Neuronal stem cell (in vitro differentiated cells): Measurements from ENCODE around the gene ZC3H12A.

Source experiments
- DNase-seq: peaks from one replicate; pipeline ENCODE4 v3.0.0-alpha.2; 2013; ENCODE audit warnings: low spot score
- H2AFZ ChIP-seq: one replicate; pipeline ENCODE4 v1.6.1; 2013; ENCODE audit warnings: mild to moderate bottlenecking, low read length, inconsistent platforms
- H2AK5ac ChIP-seq: 2 replicates; pipeline ENCODE4 v1.6.1; 2013; ENCODE audit warnings: low read depth, mild to moderate bottlenecking, inconsistent platforms, low read length, moderate library complexity, mixed read lengths
- H2BK120ac ChIP-seq: 2 replicates; pipeline ENCODE4 v1.6.1; 2013; ENCODE audit warnings: low read depth, mild to moderate bottlenecking, inconsistent platforms, low read length, moderate library complexity, mixed read lengths
- H2BK12ac ChIP-seq: one replicate; pipeline ENCODE4 v1.6.1; 2013; ENCODE audit warnings: low read length, inconsistent platforms
- H2BK15ac ChIP-seq: 2 replicates; pipeline ENCODE4 v1.6.1; 2013; ENCODE audit warnings: mild to moderate bottlenecking, low read length, inconsistent platforms, mixed read lengths
- H2BK5ac ChIP-seq: one replicate; pipeline ENCODE4 v1.6.1; 2013; ENCODE audit warnings: inconsistent platforms, mild to moderate bottlenecking, low read length, moderate library complexity
- H3K14ac ChIP-seq: one replicate; pipeline ENCODE4 v1.6.1; 2013; ENCODE audit warnings: low read length, inconsistent platforms
- H3K18ac ChIP-seq: 2 replicates; pipeline ENCODE4 v1.6.1; 2013; ENCODE audit warnings: low read length, inconsistent platforms
- H3K23ac ChIP-seq: 2 replicates; pipeline ENCODE4 v1.6.1; 2013; ENCODE audit warnings: low read depth, mild to moderate bottlenecking, mixed read lengths, low read length, inconsistent platforms; ENCODE audit not compliant: poor library complexity
- H3K27ac ChIP-seq: replicated peaks from 3 replicates; pipeline ENCODE4 v1.5.1; 2013; ENCODE audit warnings: low read length, inconsistent platforms
- H3K27me3 ChIP-seq, 3 experiments: 2 replicates each; pipeline ENCODE4 v1.6.1; 2013; ENCODE audit warnings: low read length in 3 of 3, mild to moderate bottlenecking in 2 of 3, inconsistent platforms in 1 of 3, low read depth in 1 of 3, mixed read lengths in 1 of 3, moderate library complexity in 1 of 3; ENCODE audit not compliant: control insufficient read depth in 3 of 3, insufficient read depth in 3 of 3
- H3K36me3 ChIP-seq, 2 donors: replicated peaks in 1 of 2; 2 replicates each; pipeline ENCODE4 v1.6.1; 2013; ENCODE audit warnings: low read length in 2 of 2; ENCODE audit not compliant: control insufficient read depth in 2 of 2, insufficient read depth in 2 of 2
- H3K4ac ChIP-seq: 2 replicates; pipeline ENCODE4 v1.6.1; 2013; ENCODE audit warnings: inconsistent platforms, mild to moderate bottlenecking, low read length, moderate library complexity
- H3K4me1 ChIP-seq, 2 donors: 1 replicate in 1 of 2; 2 replicates in 1 of 2; pipeline ENCODE4 v1.6.1; 2013; ENCODE audit warnings: low read length in 2 of 2, low read depth in 1 of 2; ENCODE audit not compliant: control insufficient read depth in 2 of 2, insufficient read depth in 1 of 2
- H3K4me2 ChIP-seq: one replicate; pipeline ENCODE4 v1.6.1; 2013; ENCODE audit warnings: mild to moderate bottlenecking, low read length, inconsistent platforms; ENCODE audit not compliant: insufficient read depth, poor library complexity, severe bottlenecking
- H3K4me3 ChIP-seq, 2 donors: 2 replicates each; pipeline ENCODE4 v1.5.1; 2013; ENCODE audit warnings: low read length in 2 of 2, mild to moderate bottlenecking in 2 of 2, inconsistent platforms in 1 of 2, moderate library complexity in 1 of 2
- H3K79me1 ChIP-seq: one replicate; pipeline ENCODE4 v1.6.1; 2013; ENCODE audit warnings: low read depth, mild to moderate bottlenecking, inconsistent platforms, low read length, moderate library complexity
- H3K9ac ChIP-seq: one replicate; pipeline ENCODE4 v1.6.1; 2013; ENCODE audit warnings: mild to moderate bottlenecking, low read depth, low read length, inconsistent platforms; ENCODE audit not compliant: poor library complexity
- H3K9me3 ChIP-seq, 2 donors: replicated peaks in 1 of 2; 2 replicates each; pipeline versions ENCODE3 to v1.6.1; 2013; ENCODE audit warnings: low read length in 2 of 2, mild to moderate bottlenecking in 2 of 2, inconsistent platforms in 1 of 2, low read depth in 1 of 2, mixed read lengths in 1 of 2, moderate library complexity in 1 of 2; ENCODE audit not compliant: control insufficient read depth in 2 of 2, insufficient read depth in 1 of 2
- H4K8ac ChIP-seq: one replicate; pipeline ENCODE4 v1.6.1; 2013; ENCODE audit warnings: low read depth, mild to moderate bottlenecking, inconsistent platforms, low read length, moderate library complexity
- H4K91ac ChIP-seq: one replicate; pipeline ENCODE4 v1.6.1; 2013; ENCODE audit warnings: low read length, low read depth, mild to moderate bottlenecking, inconsistent platforms; ENCODE audit not compliant: poor library complexity
- WGBS, 2 donors: extraction: QIAGEN DNeasy Blood & Tissue Kit; methylation state at CpG; one replicate each; pipeline ENCODE4 v1.1.7; 2013; ENCODE audit warnings: missing lambda C conversion rate in 2 of 2, mixed read lengths in 1 of 2; ENCODE audit not compliant: insufficient read length in 2 of 2, insufficient replicate concordance in 1 of 2; ENCODE audit errors: extremely low coverage in 2 of 2; 5-methylcytosine and 5-hydroxymethylcytosine counted together

ZC3H12A gene

GRCh38 chr1:37479255-37480124, 5.1 kb downstream of the ZC3H12A start:
- Histone ChIP-seq H3K4me1 (peaks cover 14 to 29% of the 10 kb centered on the region in 2 donors), H2BK5ac (no peak overlapping the region), H2BK120ac (no peak overlapping the region), H3K36me3 (peaks cover 27 to 72% of the 10 kb centered on the region in 2 donors), H3K4me2 (no peak overlapping the region), H3K27ac (no peak overlapping the region), H3K23ac (peak overlapping the region; percentile 47), H3K4me3 (no peak overlapping the region), H3K27me3 (no peaks in the 10 kb centered on the region), H3K9ac (no peak overlapping the region), H2AFZ (peak overlapping the region; percentile 51), H3K9me3 (no peaks in the 10 kb centered on the region), H2BK12ac (no peak overlapping the region), H3K18ac (peak overlapping the region; percentile 9), H2AK5ac (no peak overlapping the region), H3K14ac (no peak overlapping the region), H4K8ac (no peak overlapping the region), H3K4ac (no peak overlapping the region), H4K91ac (no peak overlapping the region), H3K79me1 (no peaks in the 10 kb centered on the region), H2BK15ac (no peak overlapping the region)
- no CpG with 5 or more reads among the region's 22 CpGs for WGBS, 2 donors
- DNase-seq = no peak

GRCh38 chr1:37480125-37480466, 5.7 kb downstream of the ZC3H12A start:
- H3K36me3 ChIP-seq = peaks cover 27 to 76% of the 10 kb centered on the region in 2 donors
- peaks cover 12 to 26% of the 10 kb centered on the region in 2 donors for H3K4me1 ChIP-seq

GRCh38 chr1:37480581-37481288, 6.4 kb downstream of the ZC3H12A start:
- Histone ChIP-seq H2BK12ac (no peak overlapping the region), H4K91ac (no peak overlapping the region), H3K14ac (no peak overlapping the region), H2BK5ac (no peak overlapping the region), H2AK5ac (no peak overlapping the region), H3K18ac (no peak overlapping the region), H3K27me3 (no peaks in the 10 kb centered on the region), H3K27ac (no peak overlapping the region), H3K4me3 (no peak overlapping the region), H3K4me2 (no peak overlapping the region), H3K36me3 (peaks cover 27 to 76% of the 10 kb centered on the region in 2 donors), H3K4ac (no peak overlapping the region), H3K9ac (no peak overlapping the region), H3K23ac (peak overlapping the region; percentile 67), H3K4me1 (peaks cover 8 to 23% of the 10 kb centered on the region in 2 donors), H3K79me1 (no peaks in the 10 kb centered on the region), H2BK120ac (no peak overlapping the region), H2BK15ac (no peak overlapping the region), H4K8ac (no peak overlapping the region), H3K9me3 (no peaks in the 10 kb centered on the region), H2AFZ (no peak overlapping the region)
- DNase-seq = no peak
- WGBS, 2 donors = no CpG with 5 or more reads among the region's 10 CpGs

More at GRCh38 chr1:37480125-37480466, 5.7 kb downstream of the ZC3H12A start:
- WGBS, 2 donors = no CpG with 5 or more reads among the region's 5 CpGs
- Histone ChIP-seq H3K27ac (no peak overlapping the region), H3K14ac (no peak overlapping the region), H2BK5ac (no peak overlapping the region), H3K18ac (no peak overlapping the region), H2AK5ac (no peak overlapping the region), H3K4ac (no peak overlapping the region), H2AFZ (no peak overlapping the region), H3K4me3 (no peak overlapping the region), H3K23ac (no peak overlapping the region), H3K27me3 (no peaks in the 10 kb centered on the region), H2BK120ac (no peak overlapping the region), H2BK15ac (no peak overlapping the region), H3K79me1 (no peaks in the 10 kb centered on the region), H3K9me3 (no peaks in the 10 kb centered on the region), H4K91ac (no peak overlapping the region), H4K8ac (no peak overlapping the region), H3K9ac (no peak overlapping the region), H2BK12ac (no peak overlapping the region), H3K4me2 (no peak overlapping the region)
- DNase-seq = no peak
